Measurements from ENCODE around the gene GAS7. TPM values are rescaled to one million over a fixed set of nuclear protein-coding genes. Genes with fewer than 3 reads are reported as not detected.

GAS7 gene
- total and polyA plus RNA-seq, 2 experiments from 2014 or later, result 1.9 to 10.7 TPM

GRCh38 chr17:10022416-10022815 is 176.0 kb downstream of the GAS7 start:
- ATAC-seq (no peak), DNase-seq (ENCODE audit: low spot score) (no peak)
- no peaks in the 10 kb centered on the region; the same call in 1 of the 2 replicates for H3K4me1 ChIP-seq (ENCODE audit: insufficient read depth)
- H3K27me3 Mint-ChIP-seq (ENCODE audit: insufficient read depth, low read depth, poor library complexity), result peaks cover 12% of the 10 kb centered on the region
- H3K4me3 ChIP-seq, result no peak overlapping the region
- no peak overlapping the region for H3K27ac ChIP-seq (ENCODE audit: low read depth)
- H3K9me3 Mint-ChIP-seq, result no peaks in the 10 kb centered on the region
- H3F3A ChIP-seq (replicated peaks; ENCODE audit: low read depth), result no peaks in the 10 kb centered on the region
- H3K79me2 ChIP-seq (replicated peaks; ENCODE audit: insufficient read depth), result no peaks in the 10 kb centered on the region
- H3K27ac Mint-ChIP-seq, result no peak overlapping the region
- no peak overlapping the region for H3K4me2 ChIP-seq
- H3K36me3 Mint-ChIP-seq (ENCODE audit: low read depth), result no peaks in the 10 kb centered on the region; the same call in 2 of the 3 replicates
- no peaks in the 10 kb centered on the region for H3K27me3 ChIP-seq (ENCODE audit: insufficient read depth)
- H3K4me1 Mint-ChIP-seq, result peaks cover 31% of the 10 kb centered on the region; the same call in 2 of the 3 replicates
- H4K20me1 ChIP-seq (replicated peaks; ENCODE audit: insufficient read depth), result no peaks in the 10 kb centered on the region
- H3K36me3 ChIP-seq (ENCODE audit: insufficient read depth), result no peaks in the 10 kb centered on the region
- H3K9me2 ChIP-seq (ENCODE audit: insufficient read depth), result 0 out of 2 replicates have a peak, but pooled peaks cover 3% of the 10 kb centered on the region
- no peak overlapping the region for H2AFZ ChIP-seq
- no peak overlapping the region for H3K4me3 Mint-ChIP-seq
- peak; percentile 48 for TF ChIP-seq REST (IDR thresholded peaks at IDR 0.05; ENCODE audit: unreplicated experiment)
- no peak for TF ChIP-seq ETS1 (IDR thresholded peaks at IDR 0.05)
- no peak for TF ChIP-seq STAT1 (IDR thresholded peaks at IDR 0.05; ENCODE audit: unreplicated experiment)

- H3K4me1 Mint-ChIP-seq, result peaks cover 25% of the 10 kb centered on the region; the same call in 2 of the 3 replicates
- no peak overlapping the region for H3K4me3 Mint-ChIP-seq
- H3K4me3 ChIP-seq, result no peak overlapping the region
- H3K36me3 Mint-ChIP-seq (ENCODE audit: low read depth), result no peaks in the 10 kb centered on the region; the same call in 2 of the 3 replicates
- no peak overlapping the region for H3K27ac Mint-ChIP-seq
- no peaks in the 10 kb centered on the region for H3K27me3 ChIP-seq (ENCODE audit: insufficient read depth)
- H3K4me2 ChIP-seq, result no peak overlapping the region
- DNase-seq (ENCODE audit: low spot score) (no peak), ATAC-seq (no peak)
- no peaks in the 10 kb centered on the region for H3K36me3 ChIP-seq (ENCODE audit: insufficient read depth)
- H3K27me3 Mint-ChIP-seq (ENCODE audit: insufficient read depth, low read depth, poor library complexity), result peaks cover 12% of the 10 kb centered on the region
- no peaks in the 10 kb centered on the region; the same call in 1 of the 2 replicates for H3K4me1 ChIP-seq (ENCODE audit: insufficient read depth)
- no peaks in the 10 kb centered on the region for H3K9me3 Mint-ChIP-seq
- no peaks in the 10 kb centered on the region for H3K79me2 ChIP-seq (replicated peaks; ENCODE audit: insufficient read depth)
- H2AFZ ChIP-seq, result no peak overlapping the region
- H4K20me1 ChIP-seq (replicated peaks; ENCODE audit: insufficient read depth), result no peaks in the 10 kb centered on the region
- 0 out of 2 replicates have a peak, but pooled peaks cover 3% of the 10 kb centered on the region for H3K9me2 ChIP-seq (ENCODE audit: insufficient read depth)
- no peak overlapping the region for H3K27ac ChIP-seq (ENCODE audit: low read depth)
- H3F3A ChIP-seq (replicated peaks; ENCODE audit: low read depth), result no peaks in the 10 kb centered on the region
- no peak for TF ChIP-seq EZH2phosphoT487 (IDR thresholded peaks at IDR 0.05; ENCODE audit: unreplicated experiment)
- no peak for TF ChIP-seq STAT1 (IDR thresholded peaks at IDR 0.05; ENCODE audit: unreplicated experiment)
- no peak for TF ChIP-seq EZH2 (IDR thresholded peaks at IDR 0.05; ENCODE audit: low read depth, unreplicated experiment)
- no peak for TF ChIP-seq ZNF114 (CRISPR knock-in tag; IDR thresholded peaks at IDR 0.05)
- no peak for TF ChIP-seq NANOG (IDR thresholded peaks at IDR 0.05; ENCODE audit: borderline replicate concordance)
- no peak for TF ChIP-seq REST (IDR thresholded peaks at IDR 0.05; ENCODE audit: unreplicated experiment)
- no peak for TF ChIP-seq ETS1 (IDR thresholded peaks at IDR 0.05)
Observed at GRCh38 chr17:10021272-10021984, 177.0 kb downstream of the GAS7 start.
